Loucy (cell line): Measurements from ENCODE around the gene CFAP53.

Source experiments
- H2AFZ ChIP-seq: fragments of 200-600 bp; sonication (generic); 2 replicates; pipeline ENCODE4 v1.6.0; 2016; ENCODE audit warnings: antibody characterized with exemption, mild to moderate bottlenecking, low read length, moderate library complexity
- H3F3A ChIP-seq: fragments of 200-600 bp; 2 replicates; pipeline ENCODE4 v1.6.0; 2016; ENCODE audit warnings: antibody characterized with exemption, low read depth, mild to moderate bottlenecking
- H3K27me3 ChIP-seq: fragments of 200-600 bp; sonication (generic); 2 replicates; pipeline ENCODE4 v1.6.1; 2014; ENCODE audit warnings: low read length, mild to moderate bottlenecking; ENCODE audit not compliant: insufficient read depth, poor library complexity, severe bottlenecking
- H3K36me3 ChIP-seq: fragments of 200-600 bp; sonication (generic); 2 replicates; pipeline ENCODE4 v1.6.1; 2016; ENCODE audit warnings: low read length; ENCODE audit not compliant: insufficient read depth
- H3K4me1 ChIP-seq: fragments of 200-600 bp; sonication (generic); 2 replicates; pipeline ENCODE4 v1.5.1; 2014; ENCODE audit warnings: low read length, mild to moderate bottlenecking; ENCODE audit not compliant: insufficient read depth, poor library complexity, severe bottlenecking
- H3K4me2 ChIP-seq: fragments of 200-600 bp; sonication (generic); 2 replicates; pipeline ENCODE4 v1.6.0; 2014; ENCODE audit warnings: antibody characterized with exemption, low read length, low read depth, mild to moderate bottlenecking; ENCODE audit not compliant: poor library complexity, severe bottlenecking
- H3K4me3 ChIP-seq: fragments of 200-600 bp; sonication (generic); 2 replicates; pipeline ENCODE4 v1.5.1; 2014; ENCODE audit warnings: low read length, mild to moderate bottlenecking, mixed read lengths; ENCODE audit not compliant: poor library complexity, severe bottlenecking
- H3K79me2 ChIP-seq: fragments of 200-600 bp; sonication (generic); 2 replicates; pipeline ENCODE4 v1.6.1; 2014; ENCODE audit warnings: low read length; ENCODE audit not compliant: insufficient read depth
- H3K9ac ChIP-seq: fragments of 200-600 bp; sonication (generic); 2 replicates; pipeline ENCODE4 v1.6.0; 2014; ENCODE audit warnings: mild to moderate bottlenecking, low read depth, low read length, moderate library complexity; ENCODE audit not compliant: poor library complexity, severe bottlenecking
- H3K9me2 ChIP-seq: fragments of 200-600 bp; sonication (generic); replicated peaks from 2 replicates; pipeline ENCODE4 v1.6.1; 2016; ENCODE audit warnings: low read depth, low read length, mixed read lengths
- H3K9me3 ChIP-seq: fragments of 200-600 bp; sonication (generic); 2 replicates; pipeline ENCODE4 v1.6.1; 2014; ENCODE audit warnings: mild to moderate bottlenecking, antibody characterized with exemption, low read length, low read depth; ENCODE audit not compliant: insufficient read depth
- H4K20me1 ChIP-seq: fragments of 200-600 bp; sonication (generic); 2 replicates; pipeline ENCODE4 v1.6.0; 2014; ENCODE audit warnings: antibody characterized with exemption, low read length, mild to moderate bottlenecking; ENCODE audit not compliant: insufficient read depth, poor library complexity, severe bottlenecking
- EZH2phosphoT487 ChIP-seq: fragments of 200-600 bp; IDR thresholded peaks from 2 replicates; pipeline ENCODE4 v1.6.1; 2018; ENCODE audit warnings: antibody characterized with exemption, mild to moderate bottlenecking, moderate library complexity, borderline replicate concordance
- TF ChIP-seq, protein P1 (sequence below): fragments of 200-600 bp; sonication (generic); conservative IDR thresholded peaks from 2 replicates; pipeline ENCODE4 v1.5.1; 2014; ENCODE audit warnings: mild to moderate bottlenecking, antibody characterized with exemption, low read length

Gene CFAP53

DNA sequence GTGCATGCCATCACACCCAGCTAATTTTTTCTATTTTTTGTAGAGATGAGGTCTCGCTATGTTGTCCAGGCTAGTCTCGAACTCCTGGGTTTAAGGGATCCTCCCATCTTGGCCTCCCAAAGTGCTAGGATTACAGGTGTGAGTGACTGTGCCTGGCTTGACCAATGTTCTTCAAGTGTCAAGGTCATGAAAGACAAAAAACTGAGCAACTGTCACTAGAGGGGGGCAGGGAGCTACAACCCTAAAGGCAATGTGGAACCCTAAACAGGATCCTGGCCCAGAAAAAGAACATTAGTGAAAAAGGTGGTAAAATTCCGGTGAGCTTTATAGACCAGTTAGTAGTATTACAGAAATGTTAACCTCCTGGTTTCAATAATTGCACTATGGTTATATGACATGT is 78.6 kb downstream of the CFAP53 start:
- no peak overlapping the region for H2AFZ ChIP-seq

DNA sequence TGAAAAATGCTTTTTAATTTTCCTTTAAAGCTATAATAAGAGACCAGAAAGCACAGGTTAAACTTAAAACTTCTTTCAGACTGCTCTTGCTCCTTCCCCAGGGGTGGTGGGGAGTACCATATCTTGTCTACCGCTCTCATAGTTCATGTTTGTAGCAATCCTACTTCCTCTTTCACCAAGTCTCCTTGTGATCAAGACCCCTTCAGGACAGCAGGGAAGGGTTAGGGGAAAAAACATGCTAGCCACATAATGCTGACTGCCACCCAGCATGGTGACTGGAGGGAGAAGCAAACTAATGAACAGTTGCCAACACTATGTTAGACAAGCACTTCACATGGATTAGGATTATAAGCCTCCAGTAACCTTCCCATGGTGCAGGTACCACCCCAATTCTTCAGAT is 79.9 kb downstream of the CFAP53 start:
- H3K79me2 ChIP-seq = no peaks in the 10 kb centered on the region
- no peak overlapping the region for H3K4me2 ChIP-seq
- no peak overlapping the region for H3K4me3 ChIP-seq
- no peak overlapping the region for H2AFZ ChIP-seq
- H3K9ac ChIP-seq = no peak overlapping the region
- no peaks in the 10 kb centered on the region for H3K9me2 ChIP-seq
- TF ChIP-seq, protein P1, sequence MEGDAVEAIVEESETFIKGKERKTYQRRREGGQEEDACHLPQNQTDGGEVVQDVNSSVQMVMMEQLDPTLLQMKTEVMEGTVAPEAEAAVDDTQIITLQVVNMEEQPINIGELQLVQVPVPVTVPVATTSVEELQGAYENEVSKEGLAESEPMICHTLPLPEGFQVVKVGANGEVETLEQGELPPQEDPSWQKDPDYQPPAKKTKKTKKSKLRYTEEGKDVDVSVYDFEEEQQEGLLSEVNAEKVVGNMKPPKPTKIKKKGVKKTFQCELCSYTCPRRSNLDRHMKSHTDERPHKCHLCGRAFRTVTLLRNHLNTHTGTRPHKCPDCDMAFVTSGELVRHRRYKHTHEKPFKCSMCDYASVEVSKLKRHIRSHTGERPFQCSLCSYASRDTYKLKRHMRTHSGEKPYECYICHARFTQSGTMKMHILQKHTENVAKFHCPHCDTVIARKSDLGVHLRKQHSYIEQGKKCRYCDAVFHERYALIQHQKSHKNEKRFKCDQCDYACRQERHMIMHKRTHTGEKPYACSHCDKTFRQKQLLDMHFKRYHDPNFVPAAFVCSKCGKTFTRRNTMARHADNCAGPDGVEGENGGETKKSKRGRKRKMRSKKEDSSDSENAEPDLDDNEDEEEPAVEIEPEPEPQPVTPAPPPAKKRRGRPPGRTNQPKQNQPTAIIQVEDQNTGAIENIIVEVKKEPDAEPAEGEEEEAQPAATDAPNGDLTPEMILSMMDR = no peak
- TF ChIP-seq EZH2phosphoT487 = no peak
- no peaks in the 10 kb centered on the region for H3F3A ChIP-seq
- no peaks in the 10 kb centered on the region for H3K4me1 ChIP-seq
- H3K36me3 ChIP-seq = no peaks in the 10 kb centered on the region
- H3K9me3 ChIP-seq = no peaks in the 10 kb centered on the region
- H3K27me3 ChIP-seq = no peaks in the 10 kb centered on the region
- no peaks in the 10 kb centered on the region for H4K20me1 ChIP-seq

More for the DNA sequence above, 78.6 kb downstream of the CFAP53 start:
- H3K4me3 ChIP-seq = no peak overlapping the region
- H3K4me2 ChIP-seq = no peak overlapping the region
- H3K9me3 ChIP-seq = no peaks in the 10 kb centered on the region
- no peaks in the 10 kb centered on the region for H3K9me2 ChIP-seq
- no peaks in the 10 kb centered on the region for H3K36me3 ChIP-seq
- H3K9ac ChIP-seq = no peak overlapping the region
- H3K79me2 ChIP-seq = no peaks in the 10 kb centered on the region
- H3K27me3 ChIP-seq = no peaks in the 10 kb centered on the region
- no peaks in the 10 kb centered on the region for H4K20me1 ChIP-seq
- H3F3A ChIP-seq = no peaks in the 10 kb centered on the region
- H3K4me1 ChIP-seq = no peaks in the 10 kb centered on the region
- no peak for TF ChIP-seq EZH2phosphoT487
- TF ChIP-seq, protein P1 = no peak

DNA sequence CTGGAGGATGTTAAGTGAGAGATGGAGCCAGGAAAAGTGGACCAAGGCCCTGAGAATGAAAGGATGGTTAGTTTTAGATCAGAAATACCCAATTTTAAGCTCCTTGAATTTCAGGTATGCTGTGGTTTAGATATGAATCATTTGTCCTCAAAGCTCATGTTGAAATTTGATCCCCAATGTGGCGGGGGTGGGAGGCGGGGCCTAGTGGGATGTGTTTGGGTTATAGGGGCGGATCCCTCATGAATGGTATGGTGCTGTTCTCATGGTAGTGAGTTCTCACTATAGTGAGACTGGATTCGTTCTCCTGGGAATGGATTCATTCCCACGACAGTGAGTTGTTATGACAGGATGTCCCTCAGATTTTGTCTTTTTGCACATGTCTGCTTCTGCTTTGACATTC is 82.7 kb downstream of the CFAP53 start:
- H3K9ac ChIP-seq = no peak overlapping the region
- H2AFZ ChIP-seq = no peak overlapping the region
- H4K20me1 ChIP-seq = no peaks in the 10 kb centered on the region
- H3K4me2 ChIP-seq = no peak overlapping the region
- no peaks in the 10 kb centered on the region for H3F3A ChIP-seq
- no peak for TF ChIP-seq EZH2phosphoT487
- TF ChIP-seq, protein P1 = no peak
- no peaks in the 10 kb centered on the region for H3K79me2 ChIP-seq
- no peaks in the 10 kb centered on the region for H3K36me3 ChIP-seq
- no peak overlapping the region for H3K4me3 ChIP-seq
- H3K9me2 ChIP-seq = no peaks in the 10 kb centered on the region
- no peaks in the 10 kb centered on the region for H3K27me3 ChIP-seq
- no peaks in the 10 kb centered on the region for H3K9me3 ChIP-seq
- no peaks in the 10 kb centered on the region for H3K4me1 ChIP-seq
